A172 (cell line): ENCODE results near the gene TEKT3. TPM values are rescaled to one million over a fixed set of nuclear protein-coding genes. Genes with fewer than 3 reads are reported as not detected.
A peak's percentile ranks its signal among the peaks of the same experiment; 100 is the strongest.

Experiments used
- DNase-seq: peaks from one replicate; pipeline ENCODE4 v3.0.0-alpha.2; 2015; ENCODE audit warnings: low spot score
- total RNA-seq: library from RNA; depleted of rRNA; stranded (reverse); fragments of >200 nt; shearing (Covaris generic); gene quantifications from 2 replicates; pipeline ENCODE4 v1.2.3, GENCODE V29; 2014

Gene TEKT3
- total RNA-seq, 1 experiment from 2014 or later, result not detected

DNA sequence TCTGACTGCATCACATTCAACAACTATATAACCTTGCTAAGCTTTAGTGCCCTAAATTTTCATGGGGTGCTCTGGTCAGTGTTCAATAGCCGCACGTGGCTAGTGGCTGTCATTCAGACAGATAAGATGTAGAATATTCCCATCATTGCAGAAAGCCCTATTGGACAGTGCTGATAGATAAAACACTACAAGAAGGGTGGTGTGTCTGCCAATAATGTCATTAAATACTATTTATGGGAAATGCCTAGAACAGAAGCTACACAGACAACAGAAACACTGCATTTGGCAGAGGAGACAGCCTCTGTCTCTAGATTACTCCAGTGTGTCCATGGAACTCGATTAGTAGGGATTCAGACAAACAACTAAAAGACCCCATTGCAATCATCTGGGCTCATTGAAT lies 47.8 kb downstream of the TEKT3 start:
- no peak for DNase-seq

GRCh38 chr17:15291674-15292361 lies 49.6 kb downstream of the TEKT3 start:
- no peak for DNase-seq

- DNase-seq, result no peak
Observed at GRCh38 chr17:15290605-15291004, 50.8 kb downstream of the TEKT3 start.

GRCh38 chr17:15289285-15290183 lies 51.9 kb downstream of the TEKT3 start:
- DNase-seq, result peak; percentile 32

DNA sequence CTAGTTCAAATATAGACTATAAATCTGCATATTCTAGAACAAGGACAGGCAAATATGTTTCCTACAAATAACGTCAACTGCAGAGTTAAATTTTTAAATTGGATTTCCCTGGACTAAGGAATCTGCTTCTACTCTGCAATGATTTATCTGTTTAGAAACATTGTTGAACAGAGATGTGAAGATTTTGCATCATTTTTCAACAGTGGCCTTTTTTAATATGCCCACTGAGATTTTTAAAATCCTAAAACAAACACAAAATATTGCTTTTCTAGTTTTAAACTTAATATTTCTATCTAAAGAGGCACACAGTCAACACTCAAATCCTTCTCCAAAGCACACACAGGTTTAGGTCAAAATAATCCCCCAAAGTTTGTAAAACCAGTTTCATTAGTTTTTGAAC lies 52.5 kb downstream of the TEKT3 start:
- no peak for DNase-seq

DNA sequence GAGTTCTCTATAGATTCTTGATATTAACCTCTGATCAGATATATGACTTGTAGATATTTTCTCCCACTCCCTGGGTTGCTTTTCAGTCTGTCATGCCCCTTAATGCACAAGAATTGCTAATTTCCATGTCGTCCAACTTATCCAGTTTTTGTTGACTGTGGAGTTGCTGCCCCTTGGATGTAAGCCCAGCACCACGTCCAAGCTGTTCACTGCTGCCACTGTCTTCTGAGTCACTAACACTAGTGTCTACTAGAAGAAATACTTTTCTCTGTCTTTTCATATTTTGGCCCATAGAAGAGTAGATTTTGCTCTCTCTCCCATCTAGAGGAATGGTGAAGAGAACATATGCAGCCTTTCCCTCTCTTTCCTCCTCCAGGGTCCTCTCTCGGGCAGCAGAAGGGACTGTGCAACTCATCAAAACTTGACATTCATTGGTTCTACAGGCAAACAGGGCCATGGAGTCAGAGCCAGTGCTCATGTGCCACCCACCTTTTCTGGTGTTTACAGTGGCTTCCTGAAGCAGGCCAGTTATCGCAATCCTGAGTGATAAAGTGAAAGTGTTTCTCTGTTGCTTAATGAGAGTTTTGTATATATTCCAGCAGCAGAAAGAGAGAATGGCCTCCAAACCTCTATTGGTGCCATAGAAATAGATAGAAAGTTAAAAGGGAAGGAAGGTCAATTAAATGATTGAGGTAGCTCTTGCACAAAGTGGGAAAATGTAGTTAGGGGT lies 53.7 kb downstream of the TEKT3 start:
- DNase-seq, result no peak

DNA sequence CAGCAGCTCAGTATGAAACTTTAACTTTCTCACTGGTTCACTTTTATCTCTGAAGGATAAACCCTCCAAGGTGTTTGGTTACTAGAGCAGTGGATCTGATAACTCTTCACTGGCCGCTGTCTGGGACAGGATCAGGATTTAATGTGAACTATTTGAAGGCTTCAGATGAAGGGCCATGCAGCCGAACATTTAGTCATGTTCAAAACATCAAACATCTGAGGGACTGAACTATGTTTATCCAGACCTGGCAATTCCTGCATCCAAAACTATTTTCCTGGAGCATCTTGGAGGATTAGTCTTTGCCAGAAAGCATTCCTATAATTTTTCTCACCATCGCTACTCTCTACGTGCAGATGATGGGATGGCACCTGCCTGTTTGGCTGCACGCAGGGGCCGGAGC lies 55.9 kb downstream of the TEKT3 start:
- DNase-seq, result no peak

DNA sequence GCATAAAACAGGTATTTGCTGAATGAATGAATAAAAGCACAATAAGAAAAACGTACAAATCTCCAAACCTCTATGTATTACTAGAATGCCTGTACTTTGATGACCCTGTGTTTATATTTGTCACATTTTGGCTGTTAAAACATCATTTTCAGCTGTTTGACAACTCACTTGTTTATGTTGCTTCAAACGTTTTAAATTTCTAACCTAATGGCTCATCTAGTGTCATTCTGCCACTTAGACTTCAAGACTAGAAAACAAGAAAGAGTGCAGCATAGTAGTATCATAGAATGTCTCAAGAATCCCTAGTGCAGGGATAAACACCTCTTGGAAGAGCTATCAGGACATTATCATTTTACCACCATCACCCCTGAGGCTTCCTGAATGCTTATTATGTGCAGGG lies 56.9 kb downstream of the TEKT3 start:
- no peak for DNase-seq

- DNase-seq, result no peak
Observed at GRCh38 chr17:15284107-15284506, 57.3 kb downstream of the TEKT3 start.

GRCh38 chr17:15281909-15282308 lies 59.5 kb downstream of the TEKT3 start:
- DNase-seq, result no peak

DNA sequence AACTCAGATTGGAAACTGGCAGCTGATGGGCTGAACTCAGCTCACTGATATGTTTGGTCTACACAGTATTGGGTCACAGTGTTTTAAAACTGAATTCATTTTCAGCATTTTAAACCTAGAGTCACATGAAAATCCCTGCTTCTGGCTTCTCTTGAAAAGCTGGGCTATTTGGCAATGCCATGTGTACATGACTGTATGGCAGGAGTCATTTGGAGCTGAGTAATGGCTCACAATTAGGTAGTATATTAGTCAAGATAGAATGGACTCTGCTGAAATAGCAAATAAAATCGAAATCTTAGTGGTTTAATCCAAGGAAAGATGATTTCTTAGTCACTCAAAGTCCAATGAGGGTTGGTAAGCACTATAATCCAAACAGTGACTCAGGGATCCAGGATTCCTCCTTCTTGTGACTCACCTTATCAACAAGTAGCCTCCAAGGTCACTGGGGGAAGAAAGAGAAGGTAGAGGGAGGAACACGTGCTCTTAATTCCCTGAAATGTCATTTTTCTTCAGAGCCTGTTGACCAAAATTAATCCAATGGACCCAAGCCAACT lies 62.4 kb downstream of the TEKT3 start:
- DNase-seq, result peak; percentile 88

DNA sequence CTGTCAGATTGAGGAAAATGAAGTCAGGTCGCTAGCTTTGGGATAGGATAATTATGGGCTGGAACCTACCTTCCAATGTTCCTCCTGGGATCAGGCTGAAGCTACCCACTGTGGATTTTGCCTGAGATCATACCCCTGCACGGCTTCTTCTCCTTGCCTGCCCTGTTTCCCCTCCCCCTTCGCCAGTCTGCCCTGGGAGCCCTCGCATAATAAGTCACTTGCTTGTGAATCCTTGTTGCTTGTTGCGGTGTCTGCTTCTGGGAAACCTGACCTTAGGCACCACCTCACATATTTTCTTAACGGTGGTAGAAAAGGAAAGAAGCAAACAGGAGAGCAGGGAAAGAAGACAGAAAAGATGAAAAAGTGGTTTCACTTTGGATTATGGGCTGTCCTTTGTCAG lies 63.0 kb downstream of the TEKT3 start:
- no peak for DNase-seq

- DNase-seq, result no peak
Observed at GRCh38 chr17:15274017-15274416, 67.4 kb downstream of the TEKT3 start.

DNA sequence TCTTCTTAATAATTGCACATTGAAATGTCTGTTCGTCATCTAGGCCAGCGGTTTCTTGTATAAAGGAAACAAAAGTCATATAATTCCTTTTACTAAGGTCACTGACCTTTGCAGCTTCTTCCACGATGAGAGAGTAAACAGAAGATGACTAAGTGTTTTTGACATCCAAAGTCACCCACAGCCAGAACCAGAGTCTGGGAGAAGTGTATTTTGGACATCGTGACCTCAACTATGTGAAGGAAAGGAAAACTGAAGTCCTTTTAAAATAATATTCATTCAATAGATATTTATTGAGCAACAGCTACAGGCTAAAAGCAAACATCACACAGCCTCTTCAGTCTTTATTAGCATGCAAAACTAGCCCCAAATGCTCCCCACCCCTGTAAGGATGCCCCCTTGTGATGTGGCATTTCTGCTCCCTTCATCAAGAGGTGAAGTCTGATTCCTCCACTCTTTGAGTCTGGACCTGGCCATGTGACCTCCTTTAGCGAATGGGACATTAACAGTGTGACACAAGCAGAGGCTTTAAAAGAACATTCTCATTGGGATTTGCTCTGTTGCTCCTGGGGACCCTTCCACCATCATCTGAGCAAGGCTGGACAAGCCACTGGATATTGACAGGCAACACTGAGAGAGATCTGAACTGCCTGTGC lies 68.1 kb downstream of the TEKT3 start:
- peak; percentile 89 for DNase-seq

GRCh38 chr17:15271741-15272140 lies 69.7 kb downstream of the TEKT3 start:
- DNase-seq, result no peak

GRCh38 chr17:15270628-15271381 lies 70.6 kb downstream of the TEKT3 start:
- no peak for DNase-seq

GRCh38 chr17:15269780-15270089 lies 71.7 kb downstream of the TEKT3 start:
- DNase-seq, result no peak

- no peak for DNase-seq
Observed at GRCh38 chr17:15269087-15269779, 72.2 kb downstream of the TEKT3 start.

GRCh38 chr17:15268461-15268860 lies 72.9 kb downstream of the TEKT3 start:
- DNase-seq, result no peak

GRCh38 chr17:15267996-15268395 lies 73.4 kb downstream of the TEKT3 start:
- DNase-seq, result no peak
